Measurements from ENCODE around the gene KIFC3.
"Not testable (repeated sequence)": the region's sequence is repeated elsewhere in the genome, so short reads cannot be mapped to it uniquely, and the experiment has no call there.

KIFC3 gene

DNA sequence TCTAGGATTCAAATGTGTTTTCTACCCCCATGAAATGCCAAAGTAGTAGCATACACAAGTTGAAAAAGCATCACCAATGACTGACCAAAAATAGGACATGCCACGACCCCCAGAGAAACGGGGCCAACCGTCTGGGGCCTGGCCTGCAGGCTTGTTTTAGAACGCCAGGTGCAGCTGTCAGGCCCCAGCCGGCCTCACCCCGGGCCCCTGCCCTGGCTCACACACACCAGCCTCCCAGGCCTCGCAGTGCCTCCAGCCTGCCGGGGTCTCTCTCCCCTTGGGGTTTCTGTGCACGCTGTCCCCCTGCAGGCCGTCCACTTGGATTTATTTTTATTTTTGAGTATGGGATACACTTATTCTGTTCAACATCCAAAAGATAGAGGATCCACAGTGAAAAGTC, 58.8 kb downstream of the KIFC3 start:
- in situ Hi-C loops (cut with MboI; ENCODE audit: low sequenced_read_pairs) = no loop called here

DNA sequence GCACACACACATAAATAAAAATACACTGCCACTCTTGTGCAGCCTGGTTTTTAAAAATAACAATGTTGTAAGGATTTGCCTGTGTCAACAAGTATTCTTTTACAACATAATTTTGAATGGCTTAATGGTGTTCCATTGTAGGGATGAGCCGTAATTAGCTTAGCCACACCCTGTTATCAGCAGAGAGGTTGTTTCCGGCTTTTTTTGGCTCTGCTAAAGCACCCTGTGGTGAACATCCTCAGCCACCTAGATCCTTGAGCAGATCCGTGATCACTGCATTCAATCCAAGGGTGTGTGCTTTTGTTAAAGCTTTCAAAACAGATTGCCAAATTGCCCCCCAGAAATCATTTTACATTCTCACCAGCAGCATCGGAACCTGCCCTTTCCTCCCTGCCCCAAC, 59.7 kb downstream of the KIFC3 start:
- in situ Hi-C loops (cut with MboI; ENCODE audit: low sequenced_read_pairs) = no loop called here

DNA sequence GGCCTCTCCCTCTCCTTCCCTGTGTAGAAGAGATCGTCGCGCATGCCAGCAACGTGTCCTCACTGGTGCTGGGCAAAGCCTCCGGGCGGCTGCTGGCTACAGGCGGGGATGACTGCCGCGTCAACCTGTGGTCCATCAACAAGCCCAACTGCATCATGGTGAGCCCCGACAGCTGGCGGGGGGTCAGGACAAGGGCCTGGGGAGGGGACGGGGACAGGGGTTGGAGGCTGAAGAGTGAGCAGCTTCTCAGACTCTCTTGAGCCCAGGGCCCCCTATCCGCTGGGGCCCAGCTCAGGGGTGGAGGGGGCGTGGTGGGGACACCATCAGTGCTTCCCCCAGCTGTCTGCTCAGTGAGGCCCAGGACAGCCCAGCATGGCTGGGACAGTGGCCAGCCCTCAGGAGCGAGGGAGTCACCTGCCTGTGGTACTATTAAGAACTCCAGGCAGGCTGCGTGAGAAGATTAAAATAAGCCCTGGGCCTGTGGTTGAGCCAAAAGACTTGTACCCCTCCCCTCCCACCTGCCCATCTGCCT, 60.6 kb downstream of the KIFC3 start:
- in situ Hi-C loops (cut with MboI; ENCODE audit: low sequenced_read_pairs) = no loop called here

DNA sequence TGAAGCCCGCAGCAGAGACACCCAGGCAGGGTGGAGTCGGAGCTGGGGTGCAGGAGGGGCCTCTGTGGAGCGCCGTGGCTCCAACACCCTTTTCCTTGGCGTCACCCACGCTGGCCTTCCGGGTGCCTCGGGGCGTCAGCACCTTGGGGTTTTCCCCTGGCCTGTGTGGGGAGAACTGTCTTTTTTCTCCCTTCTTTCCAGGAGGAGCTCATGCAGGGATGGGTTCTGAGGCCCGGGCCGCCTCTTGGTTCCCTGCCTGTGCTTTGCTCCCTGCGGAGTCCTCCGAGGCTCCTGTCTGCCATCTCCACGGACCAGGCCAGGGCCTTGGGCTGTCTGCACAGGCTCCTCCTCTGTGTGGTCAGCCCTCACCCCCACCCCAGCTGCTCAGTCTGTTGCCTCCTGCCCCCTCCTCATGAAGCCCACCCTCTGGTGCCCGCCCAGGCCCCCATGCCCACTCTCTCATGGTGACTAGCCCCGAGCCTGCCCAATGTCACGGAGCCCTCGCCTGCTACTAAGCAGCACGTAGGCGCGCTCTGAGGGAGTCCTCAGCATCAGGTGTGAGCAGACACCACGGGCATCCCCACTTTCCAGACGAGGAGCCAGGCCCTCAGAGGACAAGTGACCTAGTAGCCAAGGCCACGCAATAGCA, 61.7 kb downstream of the KIFC3 start:
- in situ Hi-C loops (cut with MboI; ENCODE audit: low sequenced_read_pairs) = no loop called here

DNA sequence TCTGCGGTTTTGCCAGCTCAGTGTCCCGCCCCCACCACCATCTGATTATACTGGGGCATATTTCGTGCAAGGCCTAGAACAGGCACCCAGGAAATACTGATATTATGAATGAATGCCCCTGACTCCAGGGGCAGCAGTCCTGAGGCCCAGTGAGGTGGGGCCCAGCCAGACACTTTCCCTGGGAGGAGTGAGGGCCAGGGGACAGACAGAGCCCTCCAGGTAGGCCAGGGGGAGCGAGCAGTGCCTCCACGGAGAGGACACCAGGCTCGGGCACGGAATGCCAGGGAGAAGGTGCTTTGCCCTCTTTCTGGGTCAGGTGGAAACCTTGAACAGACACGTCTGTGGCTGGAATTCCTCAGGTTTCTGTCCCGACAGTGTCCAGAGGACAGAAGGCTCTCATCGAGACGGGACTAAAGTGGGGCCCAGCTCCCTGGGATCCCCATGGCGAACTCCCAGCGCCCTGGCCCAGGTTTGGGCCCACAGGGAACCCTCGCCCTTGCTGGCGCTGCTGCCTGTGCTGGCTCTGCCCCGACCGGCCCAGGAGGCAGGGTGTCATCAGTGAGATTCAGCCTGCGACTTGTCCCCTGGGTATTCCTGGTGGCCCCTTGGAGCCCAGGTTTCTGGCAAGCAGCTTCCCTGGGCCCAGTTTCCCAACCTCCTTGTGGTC, 62.4 kb downstream of the KIFC3 start:
- in situ Hi-C loops (cut with MboI; ENCODE audit: low sequenced_read_pairs) = no loop called here

DNA sequence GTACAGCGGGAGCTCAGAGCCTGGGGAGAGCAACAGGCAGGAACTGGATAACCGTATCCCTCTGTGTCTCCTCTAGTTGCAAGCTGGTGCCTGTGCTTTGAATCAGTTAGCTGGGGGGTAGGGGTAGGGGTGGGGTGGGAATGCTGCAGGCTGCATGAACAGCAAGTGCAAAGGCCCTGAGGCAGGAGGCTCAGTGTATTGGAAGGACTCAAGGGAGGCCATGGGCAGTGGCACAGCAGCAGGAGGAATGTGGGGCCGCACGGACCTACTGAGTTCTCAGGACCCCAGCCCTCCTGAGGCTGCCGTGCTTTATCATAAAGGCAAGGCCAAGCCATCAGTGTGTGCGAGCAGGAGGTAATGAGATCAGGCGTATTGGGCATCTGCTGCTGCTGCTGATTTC, 63.4 kb downstream of the KIFC3 start:
- in situ Hi-C loops (cut with MboI; ENCODE audit: low sequenced_read_pairs) = no loop called here

DNA sequence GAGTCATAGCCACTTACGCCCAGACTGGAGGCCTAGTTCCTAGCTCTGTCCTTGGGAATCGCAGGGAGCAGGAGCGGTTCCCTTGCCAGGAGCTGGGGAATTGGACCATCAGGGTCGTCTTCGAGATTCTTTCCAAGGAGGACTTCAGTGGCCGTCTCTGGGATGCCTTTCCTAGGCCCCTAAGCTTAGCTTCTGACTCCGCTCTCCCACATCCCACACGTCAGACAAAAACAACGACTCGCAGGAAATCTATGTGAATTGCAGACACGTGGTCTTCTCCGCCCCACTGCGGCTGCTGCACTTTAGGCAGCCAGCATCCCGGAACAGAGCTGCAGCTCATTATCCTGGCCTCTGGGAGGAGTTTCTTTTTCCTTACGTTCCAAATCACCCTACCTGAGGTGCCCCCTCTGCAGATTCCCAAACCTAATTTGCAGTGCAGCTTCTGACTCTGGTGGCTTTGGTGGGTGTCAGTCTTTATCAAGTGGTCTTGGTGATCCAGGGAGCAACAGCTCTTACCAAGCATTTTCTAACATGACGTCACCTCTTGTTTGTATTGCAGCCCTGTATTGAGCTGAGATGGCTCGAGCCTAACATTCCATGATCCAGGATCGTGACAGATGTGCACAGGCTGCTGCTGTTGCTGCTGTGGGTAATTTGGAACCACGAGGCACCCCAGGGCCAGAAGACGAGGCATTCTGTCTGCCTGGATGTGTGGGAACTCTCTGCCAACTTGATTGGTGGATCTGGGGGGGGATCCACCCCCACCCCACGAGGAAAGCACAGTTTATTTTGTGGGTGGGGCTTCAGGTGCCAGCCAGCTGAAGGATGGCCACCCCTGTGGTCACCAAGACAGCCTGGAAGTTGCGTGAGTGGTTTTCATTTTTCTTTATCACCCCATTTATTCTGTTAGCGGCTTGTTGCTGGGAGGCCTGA, 65.6 kb downstream of the KIFC3 start:
- in situ Hi-C loops (cut with MboI; ENCODE audit: low sequenced_read_pairs) = no loop called here

DNA sequence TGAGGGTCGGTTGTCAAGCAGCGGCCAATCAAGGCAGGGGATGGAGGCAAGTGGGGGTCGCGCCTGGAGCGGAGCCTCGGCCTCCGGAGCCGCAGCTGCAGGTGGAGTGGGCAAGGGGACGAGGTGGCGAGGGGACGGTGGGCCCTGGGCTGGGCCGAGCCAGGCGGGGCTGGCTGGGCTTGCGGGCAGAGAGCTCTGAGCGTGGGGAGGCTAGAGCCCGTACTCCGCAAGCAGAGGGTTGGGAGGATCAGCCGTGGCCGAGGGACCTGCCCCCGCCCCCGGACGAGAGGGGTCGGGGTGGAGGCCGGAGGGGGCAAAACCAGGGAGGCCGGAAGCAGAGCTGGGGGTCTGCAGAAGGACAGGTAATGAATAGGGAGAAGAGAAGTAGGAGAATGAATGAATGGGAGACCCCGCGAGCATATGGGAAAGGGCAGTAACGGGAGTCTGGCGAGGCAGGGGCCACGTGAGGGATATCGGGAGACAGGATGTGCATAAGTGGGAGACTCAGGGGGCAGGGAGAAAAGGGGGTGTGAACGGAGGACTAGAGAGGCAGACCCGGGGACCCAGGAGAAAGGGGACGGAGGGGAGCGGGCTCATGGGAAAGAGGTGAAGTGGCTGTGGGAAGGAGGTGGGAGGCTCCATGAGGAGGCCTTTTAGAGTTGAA, 66.4 kb downstream of the KIFC3 start, which contains the start of gene KATNB1:
KATNB1 (plus strand) TSS at position 16 of the 664 bp plus-strand sequence. CDS start 1,474 bp downstream, outside the sequence.
- in situ Hi-C loops (cut with MboI; ENCODE audit: low sequenced_read_pairs) = no loop called here

DNA sequence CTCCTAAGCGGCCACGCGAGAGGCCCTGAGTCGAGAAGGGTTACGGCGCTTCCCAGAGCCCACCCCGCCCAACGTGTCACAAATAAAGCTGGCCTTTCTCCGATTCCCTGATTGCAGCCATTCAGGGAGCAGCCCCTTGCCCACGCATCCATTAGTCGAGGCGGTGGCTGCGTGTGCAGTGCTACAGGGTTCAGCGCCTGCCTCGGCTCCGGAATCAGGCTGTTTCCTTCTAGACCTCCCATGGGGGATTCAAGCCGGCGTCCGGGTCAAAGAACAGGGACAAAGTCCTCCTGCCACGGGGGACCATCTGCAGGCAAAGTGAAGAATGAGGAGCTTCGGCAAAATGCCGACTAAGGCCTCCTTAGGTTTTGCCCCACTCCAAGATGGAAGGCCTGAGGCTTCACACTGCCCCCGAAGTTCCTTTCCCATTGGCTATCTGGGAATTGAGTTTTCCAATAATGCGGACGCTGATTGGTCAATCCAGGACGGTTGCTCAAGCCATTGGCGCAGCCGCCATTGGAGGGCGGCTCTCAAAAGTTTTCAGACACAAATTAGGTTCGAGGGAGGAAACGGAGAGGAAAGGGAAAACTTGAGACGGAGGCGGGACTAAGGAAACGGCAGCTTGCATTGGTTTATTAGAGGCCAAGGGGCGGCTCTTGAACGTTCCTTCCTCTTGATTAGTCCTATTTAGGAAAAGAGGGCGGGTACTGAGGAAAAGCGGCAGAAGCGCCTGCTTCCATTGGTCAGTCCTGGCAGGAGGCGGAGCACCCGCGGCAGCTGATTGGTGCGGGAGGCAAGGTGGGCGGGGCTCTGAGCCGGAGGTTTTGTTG, 67.2 kb downstream of the KIFC3 start:
- in situ Hi-C loops (cut with MboI; ENCODE audit: low sequenced_read_pairs) = no loop called here

DNA sequence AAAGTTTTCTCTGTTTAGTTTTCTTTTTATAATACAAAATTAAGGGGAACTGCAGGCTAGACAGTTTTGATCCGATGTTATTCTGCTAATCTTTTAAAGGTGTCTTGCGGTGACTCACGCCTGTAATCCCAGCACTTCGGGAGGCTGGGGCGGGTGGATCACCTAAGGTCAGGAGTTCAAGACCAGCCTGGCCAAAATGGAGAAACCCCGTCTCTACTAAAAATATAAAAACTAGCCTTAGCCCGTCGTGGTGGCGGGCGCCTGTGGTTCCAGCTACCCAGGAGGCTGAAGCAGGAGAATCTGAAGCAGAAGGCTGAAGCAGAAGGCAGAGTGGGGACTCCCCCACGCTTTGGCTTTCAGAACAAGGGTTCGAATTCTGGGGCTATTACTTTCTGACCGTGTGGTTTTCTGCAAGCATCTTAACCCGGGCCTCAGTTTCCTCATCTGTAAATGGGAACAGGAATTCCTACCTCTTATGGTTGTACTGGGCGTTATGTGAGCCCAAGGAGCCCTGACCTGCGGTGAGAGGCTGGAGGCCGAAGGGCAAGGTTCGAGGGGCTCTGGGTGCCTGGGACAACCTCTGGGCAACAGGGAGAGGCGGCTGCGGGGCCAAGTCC, 67.9 kb downstream of the KIFC3 start:
- in situ Hi-C loops (cut with MboI; ENCODE audit: low sequenced_read_pairs) = no loop called here

DNA sequence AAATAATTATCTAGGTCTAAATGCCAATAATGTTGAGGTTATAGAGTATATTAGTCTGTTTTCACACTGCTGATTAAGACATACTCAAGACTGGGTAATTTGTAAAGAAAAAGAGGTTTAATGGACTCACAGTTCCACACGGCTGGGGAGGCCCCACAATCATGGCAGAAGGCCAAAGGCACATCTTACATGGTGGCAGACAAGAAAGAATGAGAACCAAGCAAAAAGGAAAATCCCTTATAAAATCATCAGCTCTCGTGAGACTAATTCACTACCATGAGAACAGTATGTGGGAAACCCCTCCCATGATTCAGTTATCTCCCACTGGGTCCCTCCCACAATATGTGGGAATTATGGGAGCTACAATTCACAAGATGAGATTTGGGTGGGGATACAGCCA, 69.6 kb downstream of the KIFC3 start:
- in situ Hi-C loops (cut with MboI; ENCODE audit: low sequenced_read_pairs) = no loop called here

DNA sequence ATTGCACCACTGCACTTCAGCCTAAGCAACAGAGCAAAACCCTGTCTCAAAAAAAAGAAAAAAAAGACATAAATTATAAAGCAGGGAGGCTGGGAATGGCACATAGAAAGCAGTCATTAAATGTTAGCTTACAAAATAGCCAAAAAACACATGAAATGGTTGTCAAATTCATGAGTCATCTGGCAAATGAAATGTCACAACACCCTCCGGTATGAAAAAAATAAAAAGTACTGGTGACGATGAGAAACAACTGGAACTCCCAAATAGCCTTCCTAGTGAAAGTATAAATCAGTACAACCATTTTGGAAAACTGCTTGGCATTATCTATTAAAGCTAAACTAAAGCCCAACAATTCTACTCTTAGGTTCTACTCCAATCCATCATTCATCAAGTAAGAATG, 70.3 kb downstream of the KIFC3 start:
- in situ Hi-C loops (cut with MboI; ENCODE audit: low sequenced_read_pairs) = no loop called here

DNA sequence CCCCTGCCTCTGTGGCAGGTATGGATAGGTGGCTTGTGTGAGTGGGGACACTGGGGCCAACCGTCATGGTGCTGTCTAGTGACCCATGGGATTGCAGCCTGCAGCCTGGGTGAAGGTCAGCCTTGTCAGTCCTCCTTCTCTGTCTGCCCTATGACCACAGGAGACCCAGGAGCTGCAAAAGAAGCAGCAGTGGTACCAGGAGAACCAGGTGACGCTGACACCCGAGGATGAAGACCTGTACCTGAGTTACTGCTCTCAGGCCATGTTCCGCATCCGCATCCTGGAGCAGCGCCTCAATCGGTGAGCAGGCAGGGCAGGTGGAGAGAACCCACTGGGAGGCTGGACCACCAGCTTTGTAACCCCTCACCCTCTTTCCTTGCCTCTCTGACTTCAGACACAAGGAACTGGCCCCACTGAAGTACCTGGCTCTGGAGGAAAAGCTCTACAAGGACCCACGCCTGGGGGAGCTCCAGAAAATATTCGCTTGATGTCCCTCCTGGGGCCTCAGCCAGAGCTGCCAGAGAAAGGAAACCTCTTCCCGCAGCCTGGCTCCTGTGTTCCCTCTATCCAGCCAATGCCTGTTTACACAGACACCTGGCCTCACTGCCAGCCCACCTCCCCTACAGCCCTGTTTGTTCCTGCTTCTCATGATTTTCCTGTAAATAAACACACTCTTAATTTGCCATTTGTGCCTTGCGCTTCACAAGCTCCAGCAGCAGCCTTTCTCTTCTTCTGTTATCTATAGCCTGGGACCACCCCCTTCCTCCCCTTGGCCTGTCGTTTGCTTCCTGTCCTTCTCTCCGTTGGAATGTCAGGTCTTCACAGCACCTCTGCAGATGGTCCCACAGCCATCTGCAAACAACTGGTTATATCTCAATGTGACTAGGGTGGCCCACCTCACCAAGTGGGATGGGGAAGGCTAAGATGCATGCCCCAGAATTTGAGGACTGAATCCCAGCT, 71.2 kb downstream of the KIFC3 start:
- in situ Hi-C loops (cut with MboI; ENCODE audit: low sequenced_read_pairs) = no loop called here

DNA sequence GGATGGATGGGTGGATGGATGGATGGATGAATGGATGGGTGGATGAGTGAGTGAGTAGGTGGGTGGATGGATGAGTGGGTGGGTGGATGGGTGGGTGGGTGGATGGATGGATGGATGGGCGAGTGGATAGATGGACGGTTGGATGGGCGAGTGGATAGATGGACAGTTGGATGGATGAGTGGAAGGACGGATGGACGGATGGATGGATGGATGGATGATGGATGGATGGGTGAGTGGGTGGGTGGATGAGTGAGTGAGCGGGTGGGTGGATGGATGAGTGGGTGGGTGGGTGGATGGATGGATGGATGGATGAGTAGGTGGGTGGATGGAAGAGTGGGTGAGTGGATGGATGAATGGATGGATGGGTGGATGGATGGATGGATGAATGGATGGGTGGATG, 72.4 kb downstream of the KIFC3 start:
- in situ Hi-C loops (cut with MboI; ENCODE audit: low sequenced_read_pairs) = not testable (repeated sequence)

DNA sequence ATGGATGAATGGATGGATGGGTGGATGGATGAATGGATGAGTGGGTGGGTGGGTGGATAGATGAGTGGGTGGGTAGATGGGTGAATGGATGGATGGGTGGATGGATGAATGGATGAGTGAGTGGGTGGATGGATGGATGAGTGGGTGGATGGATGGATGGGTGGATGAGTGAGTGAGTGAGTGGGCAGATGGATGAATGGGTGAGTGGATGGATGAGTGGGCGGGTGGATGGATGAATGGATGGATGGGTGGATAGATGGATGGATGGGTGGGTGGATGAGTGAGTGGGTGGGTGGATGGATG, 73.2 kb downstream of the KIFC3 start:
- in situ Hi-C loops (cut with MboI; ENCODE audit: low sequenced_read_pairs) = no loop called here

DNA sequence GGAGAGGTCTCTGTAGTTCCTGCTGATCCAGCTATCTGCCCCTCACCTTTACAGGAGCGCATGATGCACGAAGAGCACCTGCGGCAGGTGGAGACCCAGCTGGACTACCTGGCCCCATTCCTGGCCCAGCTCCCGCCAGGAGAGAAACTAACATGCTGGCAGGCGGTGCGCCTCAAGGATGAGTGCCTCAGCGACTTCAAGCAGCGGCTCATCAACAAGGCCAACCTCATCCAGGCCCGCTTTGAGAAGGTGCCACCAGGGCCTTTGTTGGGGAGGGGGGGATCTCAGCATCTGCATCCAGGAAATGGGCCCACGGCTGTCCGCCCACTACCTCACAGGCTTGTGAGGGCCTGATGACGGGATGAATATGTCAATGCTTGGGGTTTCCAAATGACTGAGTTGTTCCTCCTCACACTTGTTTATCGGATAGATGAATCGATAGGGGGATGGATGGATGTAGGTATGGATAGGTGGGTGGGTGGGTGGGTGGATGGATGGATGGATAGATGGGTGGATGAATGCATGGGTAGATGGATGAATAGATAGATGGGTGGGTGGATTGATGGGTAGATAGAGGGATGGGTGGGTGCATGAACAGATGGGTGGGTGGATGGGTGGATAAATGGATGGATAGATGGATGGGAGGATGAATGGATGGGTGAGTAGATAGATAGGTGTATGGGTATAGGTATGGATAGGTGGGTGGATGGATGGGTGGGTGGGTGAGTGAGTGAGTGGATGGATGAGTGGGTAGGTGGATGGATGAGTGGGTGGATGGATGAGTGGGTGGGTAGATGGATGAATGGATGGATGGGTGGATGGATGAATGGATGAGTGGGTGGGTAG, 73.7 kb downstream of the KIFC3 start:
- in situ Hi-C loops (cut with MboI; ENCODE audit: low sequenced_read_pairs) = no loop called here

DNA sequence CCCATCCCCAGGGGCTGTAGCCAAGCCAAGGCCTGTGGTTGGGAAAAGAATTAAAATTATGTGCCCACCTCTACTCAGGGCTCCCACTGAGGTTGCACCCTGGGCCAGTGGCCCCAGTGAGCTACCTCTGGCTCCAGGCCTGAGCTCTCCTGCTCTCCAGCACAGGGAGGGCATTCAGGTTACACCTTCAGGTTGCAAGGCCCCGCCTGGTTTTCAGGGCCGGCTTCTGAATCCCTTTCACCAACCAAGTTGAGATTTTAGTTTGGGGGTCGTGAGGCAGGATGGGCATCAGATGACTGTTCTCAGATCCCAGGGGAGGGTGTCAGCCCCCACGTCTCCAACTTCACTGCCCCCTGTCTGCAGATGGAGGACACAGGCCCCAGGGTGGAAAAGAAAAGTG, 74.7 kb downstream of the KIFC3 start:
- in situ Hi-C loops (cut with MboI; ENCODE audit: low sequenced_read_pairs) = no loop called here

DNA sequence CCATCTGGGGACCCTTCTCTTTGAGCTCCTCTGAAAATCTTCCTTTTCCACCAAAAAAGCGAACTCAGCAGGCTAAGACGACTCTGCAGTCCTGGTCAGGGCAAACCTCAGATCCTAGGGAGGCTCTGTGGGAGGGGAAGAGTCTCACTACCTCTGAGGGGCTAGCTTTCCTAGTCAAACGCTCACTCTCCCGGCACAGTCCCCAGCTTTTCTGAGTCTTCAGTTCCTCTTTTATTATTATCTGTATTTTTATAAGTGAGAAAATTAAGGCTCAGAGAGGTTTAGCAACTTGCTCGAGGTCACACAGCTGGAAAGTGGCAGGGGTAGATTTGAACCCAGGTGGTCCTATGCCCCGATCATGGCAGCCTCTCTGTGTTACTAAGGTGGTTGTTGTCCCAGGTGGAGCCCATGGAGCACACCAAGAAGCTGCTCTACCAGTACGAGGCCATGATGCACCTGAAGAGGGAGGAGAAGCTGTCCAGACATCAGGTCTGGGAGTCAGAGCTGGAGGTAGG, 75.8 kb downstream of the KIFC3 start:
- in situ Hi-C loops (cut with MboI; ENCODE audit: low sequenced_read_pairs) = no loop called here
